Right ventricle myocardium inferior (tissue), 1 donor: ENCODE results near the gene HLA-B. TPM values are rescaled to one million over a fixed set of nuclear protein-coding genes. Genes with fewer than 3 reads are reported as not detected.
"Not testable (repeated sequence)": the region's sequence is repeated elsewhere in the genome, so short reads cannot be mapped to it uniquely, and the experiment has no call there.

Source experiments
- ATAC-seq: fragments of 200-7000 bp; cut with Tn5 transposase; one replicate; pipeline ENCODE4 v1.9.1; 2020; ENCODE audit warnings: mild to moderate bottlenecking, moderate library complexity
- DNase-seq: peaks from one replicate; pipeline ENCODE4 v3.0.0; 2021; ENCODE audit errors: missing footprints
- intact Hi-C: fragments of 100-400 bp; cut with DNase I; formaldehyde crosslinking; loops from one replicate; pipeline ENCODE4 v1.11.0; 2022
- total RNA-seq: library from RNA; stranded (reverse); fragmentation: NEBNext Ultra II Directional; extraction: Animal tissue kit (Norgen Biotek cat#: 25700); gene quantifications from one replicate; pipeline ENCODE4 v1.2.1, GENCODE V29; 2021
- donor health status: DM: no; HTN: yes; CAD: no; lungs with severe emphysema.

The HLA-B gene
- total RNA-seq, 1 donor from 2014 or later = 465 TPM

DNA sequence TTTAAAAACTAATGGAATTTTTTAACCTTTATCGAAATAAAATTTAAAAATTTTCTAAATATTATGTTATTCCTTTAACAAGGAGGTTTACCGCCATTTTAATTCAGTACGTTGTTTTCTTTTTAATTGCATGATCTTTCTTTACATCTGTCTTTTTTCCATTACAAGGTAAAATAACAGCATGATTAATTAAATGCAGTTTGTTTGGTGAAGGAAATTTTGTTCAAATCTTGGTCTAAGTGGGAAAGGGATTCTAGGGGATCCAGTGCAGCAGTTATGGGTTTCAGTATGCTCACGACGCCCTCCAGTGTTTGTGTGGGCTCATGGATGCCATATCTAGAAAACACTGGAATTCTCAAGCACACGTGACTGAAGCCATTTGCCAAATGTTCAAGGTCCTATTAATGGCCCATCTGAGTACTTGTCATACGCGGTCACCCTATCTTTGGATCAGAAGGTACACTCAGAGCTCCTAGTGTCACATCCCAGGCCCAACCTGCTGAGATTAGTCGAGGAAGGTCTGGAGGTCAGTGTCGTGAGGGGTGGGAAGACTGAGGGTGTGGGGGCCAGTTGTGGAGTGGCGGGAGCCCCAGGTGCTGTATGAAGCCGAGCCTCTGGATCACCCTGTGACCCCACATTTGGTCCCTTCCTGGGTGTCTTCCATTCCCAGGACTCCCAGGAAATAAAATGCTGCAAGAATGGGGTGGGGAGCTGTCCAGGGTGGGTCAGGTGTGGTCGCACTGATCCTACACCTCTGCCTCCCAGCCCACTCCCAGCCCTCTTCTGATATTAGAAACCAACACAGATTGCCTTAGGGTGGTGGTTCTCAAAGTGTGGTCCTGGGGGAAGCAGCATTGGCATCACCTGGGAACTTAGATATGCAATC lies 32.2 kb upstream of the HLA-B start:
- DNase-seq, intact Hi-C loops, ATAC-seq: not testable (repeated sequence)

DNA sequence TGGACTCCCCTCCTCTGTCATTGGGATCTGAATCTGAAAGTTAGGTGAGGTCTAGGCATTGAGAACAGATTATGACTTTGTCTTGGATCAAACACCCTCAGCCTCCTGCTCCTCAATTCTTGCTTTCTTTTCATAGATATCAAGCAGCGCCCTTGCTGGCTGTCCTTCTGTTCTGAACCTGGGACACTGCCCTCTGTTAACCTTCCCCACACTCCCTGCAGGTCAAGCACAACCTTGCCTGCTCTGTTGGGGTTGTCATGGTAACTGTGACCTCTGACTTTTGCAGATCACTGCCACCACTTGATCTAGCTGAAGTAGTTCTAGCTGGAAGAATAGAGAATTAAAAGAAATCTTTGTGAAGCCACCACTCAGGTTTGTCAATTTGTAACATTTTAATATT lies 30.0 kb upstream of the HLA-B start:
- intact Hi-C loops = no loop called here
- ATAC-seq (no peak), DNase-seq (no peak)

DNA sequence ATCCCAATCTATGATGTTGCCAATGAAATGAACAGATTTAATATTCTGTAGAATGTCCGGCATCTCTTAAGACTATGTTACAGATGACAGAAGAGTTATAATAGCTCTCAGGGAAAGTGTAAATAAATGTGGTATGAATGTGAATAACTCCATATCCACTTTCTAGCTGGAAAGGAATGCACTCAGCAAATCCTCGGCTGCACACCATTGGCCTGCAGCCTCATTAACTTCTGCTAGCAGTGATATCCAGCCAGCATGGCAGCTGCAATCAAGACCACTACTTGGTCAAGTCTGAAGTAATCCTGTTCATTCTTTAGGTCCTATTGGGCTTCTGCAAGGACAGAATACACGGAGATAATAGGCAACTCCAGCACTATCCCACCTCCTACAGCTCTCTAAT lies 29.1 kb upstream of the HLA-B start:
- DNase-seq (no peak), ATAC-seq (no peak)
- intact Hi-C loops = no loop called here

GRCh38 chr6:31385041-31385440 lies 28.1 kb upstream of the HLA-B start:
- intact Hi-C loops = no loop called here
- ATAC-seq = no peak
- no peak for DNase-seq

GRCh38 chr6:31383149-31383548 lies 26.2 kb upstream of the HLA-B start:
- no peak for DNase-seq
- intact Hi-C loops = no loop called here
- ATAC-seq = no peak

- intact Hi-C loops = no loop called here
- ATAC-seq = no peak
- no peak for DNase-seq
Observed at GRCh38 chr6:31381666-31382065, 24.7 kb upstream of the HLA-B start.

- intact Hi-C loops = no loop called here
- ATAC-seq = no peak
Observed at GRCh38 chr6:31379850-31380249, 22.9 kb upstream of the HLA-B start.

DNA sequence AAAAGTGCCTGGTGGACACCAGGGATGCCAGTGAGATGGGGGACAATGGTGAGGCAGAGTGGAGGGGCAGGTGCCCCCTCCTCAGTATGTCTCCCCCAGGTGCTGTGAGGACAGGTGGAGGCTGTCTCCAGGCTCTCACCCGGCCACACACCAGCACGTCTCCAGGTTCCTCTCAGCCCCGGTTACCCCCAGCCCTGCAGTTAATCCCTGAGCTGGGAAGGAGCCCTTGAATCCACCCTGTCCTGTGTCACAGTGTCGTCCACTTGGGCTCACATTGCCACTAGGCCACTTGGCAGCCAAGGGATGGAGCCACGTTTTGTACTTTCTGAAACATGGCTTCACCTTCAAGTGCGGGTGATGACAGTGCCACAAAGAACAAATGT lies 21.7 kb upstream of the HLA-B start:
- DNase-seq (no peak), ATAC-seq (no peak)
- intact Hi-C loops = no loop called here

More at GRCh38 chr6:31379850-31380249, 22.9 kb upstream of the HLA-B start:
- no peak for DNase-seq

DNA sequence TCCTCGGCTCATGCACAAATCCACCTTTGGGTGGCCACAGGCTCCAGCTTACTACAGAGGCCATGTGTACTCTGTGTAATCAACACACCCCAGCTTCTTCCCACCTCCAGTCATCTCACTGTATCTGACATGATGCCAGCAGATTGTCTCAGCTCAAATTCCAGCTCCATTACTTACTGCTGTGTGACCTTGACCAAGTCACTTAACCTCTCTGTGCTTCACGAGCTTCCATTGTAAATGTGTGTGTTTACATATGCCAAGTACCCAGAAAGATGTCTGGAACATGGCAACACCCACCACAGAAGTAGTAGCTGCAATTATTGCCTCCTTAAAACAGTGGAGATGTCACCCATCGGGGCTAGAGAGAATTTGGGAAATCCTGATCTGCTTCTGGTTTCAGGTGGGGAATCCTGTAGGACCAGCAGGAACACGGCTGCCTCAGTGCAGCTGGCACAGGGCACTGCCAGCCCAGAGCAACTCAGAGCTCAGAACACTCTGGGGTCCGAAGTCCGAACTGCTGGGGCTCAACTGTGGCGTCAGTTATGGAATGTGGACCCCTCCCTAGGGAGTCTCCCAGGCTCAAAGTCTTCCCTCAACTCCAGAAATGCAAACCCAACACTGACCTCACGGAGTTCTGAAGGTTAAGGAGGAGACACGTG lies 21.2 kb upstream of the HLA-B start:
- ATAC-seq = no peak
- intact Hi-C loops = no loop called here

GRCh38 chr6:31377029-31377428 lies 20.1 kb upstream of the HLA-B start:
- ATAC-seq (no peak), DNase-seq (no peak)
- intact Hi-C loops = no loop called here

More for the DNA sequence above, 21.2 kb upstream of the HLA-B start:
- DNase-seq = no peak

DNA sequence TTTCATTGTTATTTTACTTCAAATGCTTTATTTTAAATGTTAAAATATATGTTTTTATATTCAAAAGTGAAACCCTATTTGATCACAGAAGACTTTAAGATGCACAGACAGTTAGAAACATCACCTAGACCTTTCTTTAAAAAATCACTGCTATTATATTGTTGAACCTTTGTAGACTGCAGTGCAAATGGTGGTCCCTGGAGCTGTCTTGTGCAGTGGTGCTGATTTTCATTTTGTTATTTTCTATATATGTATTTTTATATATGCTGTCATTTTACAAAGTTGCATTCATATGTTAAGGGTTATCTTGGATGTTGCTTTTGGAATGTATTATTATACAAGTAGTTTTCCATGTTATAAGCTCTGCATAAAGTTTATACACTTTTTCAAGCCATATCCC lies 18.7 kb upstream of the HLA-B start:
- intact Hi-C loops = no loop called here
- ATAC-seq = no peak
- DNase-seq = no peak

GRCh38 chr6:31374118-31374517 lies 17.1 kb upstream of the HLA-B start:
- DNase-seq, intact Hi-C loops, ATAC-seq: not testable (repeated sequence)

DNA sequence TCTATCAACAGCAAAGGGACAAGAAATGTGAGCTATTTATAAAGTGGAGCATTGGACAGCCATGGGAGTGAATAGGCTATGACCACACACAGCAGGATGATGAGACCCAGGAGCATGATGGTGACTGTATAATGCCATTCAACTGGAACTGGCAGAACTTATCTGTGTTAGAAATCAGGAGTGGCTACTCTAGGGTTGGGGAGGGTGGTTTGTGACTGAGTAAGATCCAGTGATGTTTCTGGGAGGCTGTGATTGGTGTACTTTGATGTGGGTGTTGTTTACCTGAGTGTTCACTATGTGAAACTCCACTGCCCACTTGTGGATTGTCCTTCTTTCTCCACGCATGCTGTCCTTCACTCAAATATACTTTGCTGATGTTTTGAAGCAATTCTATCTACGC lies 11.5 kb upstream of the HLA-B start:
- intact Hi-C loops = no loop called here
- no peak for ATAC-seq
- no peak for DNase-seq

- intact Hi-C loops = loop anchor here (1.0 kb wide), 2 partner anchors 170 to 230 kb away; no protein-coding TSS in a partner anchor
- ATAC-seq = peak; percentile 99
- DNase-seq = peak; percentile 93
Observed at GRCh38 chr6:31366693-31367470, 9.9 kb upstream of the HLA-B start.

GRCh38 chr6:31365864-31366263 lies 8.9 kb upstream of the HLA-B start:
- DNase-seq (no peak), ATAC-seq (no peak)
- intact Hi-C loops = no loop called here

DNA sequence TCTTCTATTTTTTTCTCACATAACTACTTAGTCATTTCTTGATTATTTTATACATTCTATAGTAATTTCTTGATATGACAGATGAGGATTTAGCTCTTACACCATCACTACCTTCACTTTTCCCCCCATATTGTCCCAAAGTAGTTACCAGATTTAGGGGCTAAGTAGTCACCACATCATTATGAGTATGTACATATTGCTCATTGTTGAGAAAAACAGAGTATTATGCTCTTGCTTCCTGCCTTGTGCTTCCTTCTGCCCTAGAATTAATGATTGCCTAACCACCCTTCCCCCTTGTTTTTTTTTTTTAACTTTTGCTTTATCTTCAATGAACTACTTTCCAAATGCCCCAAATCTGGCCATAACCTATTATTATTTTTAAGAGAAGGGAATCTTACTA lies 6.8 kb upstream of the HLA-B start:
- intact Hi-C loops = no loop called here
- no peak for ATAC-seq
- DNase-seq = no peak

DNA sequence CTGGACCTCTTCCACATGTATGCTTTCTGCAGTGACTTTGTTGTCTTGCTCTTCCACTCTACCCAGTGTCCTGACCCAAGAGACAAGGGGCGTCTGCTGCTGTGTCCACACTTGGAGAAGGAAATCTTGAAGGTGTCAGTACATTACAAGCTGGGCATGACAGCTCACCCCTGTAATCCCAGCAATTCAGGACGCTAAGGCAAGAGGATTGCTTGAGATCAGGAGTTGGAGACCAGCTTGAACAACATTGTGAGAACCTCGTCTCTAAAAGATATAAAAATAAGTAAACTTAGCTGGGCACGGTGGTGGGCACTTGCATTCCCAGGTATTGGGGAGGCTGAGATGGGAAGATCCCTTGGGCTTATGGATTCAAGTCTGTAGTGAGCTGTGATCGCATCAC lies 5.8 kb upstream of the HLA-B start:
- intact Hi-C loops = no loop called here
- no peak for ATAC-seq
- no peak for DNase-seq

- DNase-seq (no peak), ATAC-seq (no peak)
- intact Hi-C loops = loop anchor here (2.0 kb wide), 1 partner anchor 87 kb away; the partner anchor contains the start of gene HLA-C
Observed at GRCh38 chr6:31359581-31359980, 2.6 kb upstream of the HLA-B start.

- intact Hi-C loops = loop anchor here (2.0 kb wide), 1 partner anchor 86 kb away; the partner anchor contains the start of gene HLA-C
- DNase-seq (no peak), ATAC-seq (no peak)
Observed at GRCh38 chr6:31358302-31358701, 1.3 kb upstream of the HLA-B start.
